Activated naive CD8-positive, alpha-beta T cell (primary cell): ENCODE measurements around the gene RESP18.
"Not testable (repeated sequence)": the region's sequence is repeated elsewhere in the genome, so short reads cannot be mapped to it uniquely, and the experiment has no call there.

Source experiments
- H3K27ac Mint-ChIP-seq: one replicate; pipeline ENCODE4 v1.8.0; 2021; ENCODE audit warnings: mixed read lengths
- H3K27me3 Mint-ChIP-seq: one replicate; pipeline ENCODE4 v1.8.0; 2021; ENCODE audit warnings: mixed read lengths
- H3K36me3 Mint-ChIP-seq: one replicate; pipeline ENCODE4 v1.8.0; 2021; ENCODE audit warnings: mixed read lengths
- H3K4me1 Mint-ChIP-seq: one replicate; pipeline ENCODE4 v1.8.0; 2021; ENCODE audit warnings: low read depth, mixed read lengths
- H3K4me3 Mint-ChIP-seq: one replicate; pipeline ENCODE4 v1.8.0; 2021; ENCODE audit warnings: mild to moderate bottlenecking, mixed read lengths
- H3K9me3 Mint-ChIP-seq: one replicate; pipeline ENCODE4 v1.8.0; 2021; ENCODE audit warnings: low read depth, mixed read lengths

RESP18 gene

DNA sequence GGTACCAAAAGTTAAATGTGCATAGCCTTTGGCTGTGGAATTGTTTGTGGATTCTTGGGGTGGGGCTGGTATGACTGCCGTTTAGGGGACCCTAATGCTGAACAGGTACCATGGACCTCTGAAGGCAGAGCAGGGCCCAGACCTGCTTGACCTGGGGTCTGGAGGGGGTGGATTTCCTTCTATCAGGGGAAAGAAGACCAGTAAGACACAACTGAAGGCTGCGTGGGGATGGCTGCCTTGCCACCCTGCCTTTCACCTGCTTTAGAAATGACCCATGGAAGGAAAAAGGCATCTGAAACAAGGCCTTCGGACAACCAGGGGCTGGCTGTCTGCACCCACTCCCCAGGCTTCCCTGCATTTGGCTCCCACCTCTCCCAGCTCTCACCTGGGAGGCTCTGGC is 17.7 kb upstream of the RESP18 start:
- Mint-ChIP-seq H3K4me1 (no peaks in the 10 kb centered on the region), H3K27ac (no peak overlapping the region), H3K9me3 (no peaks in the 10 kb centered on the region), H3K27me3 (peaks cover 20% of the 10 kb centered on the region), H3K36me3 (peaks cover 4% of the 10 kb centered on the region), H3K4me3 (no peak overlapping the region)

DNA sequence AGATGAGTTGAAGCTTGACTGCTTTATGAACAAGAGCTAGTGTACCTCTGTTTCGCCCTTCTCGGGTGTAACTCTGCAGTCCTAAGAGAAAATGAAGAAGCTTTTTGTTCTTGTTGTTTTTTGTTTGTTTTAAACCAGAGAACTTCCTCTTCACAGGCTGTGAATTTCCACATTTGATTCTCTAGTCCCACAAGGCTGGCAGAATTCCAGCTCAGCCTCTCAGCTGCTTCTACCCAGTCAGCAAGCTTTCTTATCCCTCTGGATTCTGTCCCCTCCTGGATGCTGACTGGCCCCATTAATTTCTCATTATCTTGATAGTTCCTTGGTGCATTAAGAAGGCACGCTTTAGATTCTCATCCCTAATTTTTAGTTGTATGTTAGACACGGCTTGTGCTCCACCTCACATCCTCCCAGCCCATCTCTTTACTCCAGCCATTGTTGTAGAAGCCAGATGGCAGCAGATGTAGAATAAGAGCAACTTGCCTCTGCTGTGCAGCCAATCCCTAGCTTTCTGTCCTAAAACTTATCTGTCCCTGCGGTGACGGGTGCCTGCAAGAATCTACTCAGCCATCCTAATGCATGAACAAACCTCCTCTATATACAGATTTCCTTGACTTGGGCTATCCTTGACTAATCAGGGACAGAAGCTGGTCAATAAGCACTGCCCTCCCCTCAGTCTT is 12.3 kb upstream of the RESP18 start:
- Mint-ChIP-seq H3K36me3 (peaks cover 4% of the 10 kb centered on the region), H3K9me3 (no peaks in the 10 kb centered on the region), H3K4me1 (no peaks in the 10 kb centered on the region), H3K27me3 (peaks cover 12% of the 10 kb centered on the region), H3K4me3 (no peak overlapping the region), H3K27ac (no peak overlapping the region)

DNA sequence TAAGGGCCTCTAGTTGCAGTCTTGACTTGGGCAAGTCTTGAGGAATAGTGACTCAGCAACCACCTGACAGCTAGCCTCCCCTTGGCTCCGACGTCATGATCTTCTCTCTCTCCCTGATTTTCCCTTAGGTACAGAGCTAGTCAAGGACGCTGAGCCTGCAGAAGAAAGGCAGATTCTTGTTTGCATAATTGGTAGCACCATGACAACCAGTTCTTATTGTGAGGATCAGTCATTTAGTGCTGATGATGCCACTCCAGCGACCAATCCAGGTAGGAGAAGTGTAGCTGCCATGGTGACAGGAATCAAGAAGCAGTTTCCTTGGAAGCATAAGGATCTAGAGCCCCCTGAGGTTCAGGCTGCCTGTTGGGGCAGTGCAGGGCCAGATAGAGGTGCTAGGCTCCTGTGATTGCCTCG is 2.8 kb upstream of the RESP18 start:
- Mint-ChIP-seq H3K9me3 (no peaks in the 10 kb centered on the region), H3K4me1 (peaks cover 2% of the 10 kb centered on the region), H3K4me3 (no peak overlapping the region), H3K27ac (no peak overlapping the region), H3K27me3 (peaks cover 41% of the 10 kb centered on the region), H3K36me3 (peaks cover 13% of the 10 kb centered on the region)

DNA sequence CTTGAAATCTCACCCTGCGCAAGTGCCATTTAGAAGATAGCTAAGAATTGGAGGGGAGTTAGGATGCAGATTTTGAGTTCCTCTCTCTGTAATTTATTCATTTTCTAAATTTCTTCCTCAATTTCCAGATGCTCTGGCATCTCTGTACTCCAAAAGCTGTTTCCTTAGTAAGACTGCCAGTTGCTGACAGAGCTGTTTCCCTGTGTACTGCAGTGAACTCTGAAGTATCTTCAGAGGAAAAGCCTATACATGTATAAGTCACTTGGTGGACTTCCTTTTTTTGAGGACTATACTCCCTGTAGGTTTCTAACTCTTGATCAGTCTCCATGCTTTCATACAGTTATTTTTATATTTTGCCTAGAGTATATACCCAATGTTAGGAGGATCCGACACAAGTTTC is 1.5 kb upstream of the RESP18 start:
- H3K27ac Mint-ChIP-seq: no peak overlapping the region
- H3K9me3 Mint-ChIP-seq: no peaks in the 10 kb centered on the region
- H3K36me3 Mint-ChIP-seq: peaks cover 9% of the 10 kb centered on the region
- peaks cover 2% of the 10 kb centered on the region for H3K4me1 Mint-ChIP-seq
- peaks cover 40% of the 10 kb centered on the region for H3K27me3 Mint-ChIP-seq
- H3K4me3 Mint-ChIP-seq: no peak overlapping the region

DNA sequence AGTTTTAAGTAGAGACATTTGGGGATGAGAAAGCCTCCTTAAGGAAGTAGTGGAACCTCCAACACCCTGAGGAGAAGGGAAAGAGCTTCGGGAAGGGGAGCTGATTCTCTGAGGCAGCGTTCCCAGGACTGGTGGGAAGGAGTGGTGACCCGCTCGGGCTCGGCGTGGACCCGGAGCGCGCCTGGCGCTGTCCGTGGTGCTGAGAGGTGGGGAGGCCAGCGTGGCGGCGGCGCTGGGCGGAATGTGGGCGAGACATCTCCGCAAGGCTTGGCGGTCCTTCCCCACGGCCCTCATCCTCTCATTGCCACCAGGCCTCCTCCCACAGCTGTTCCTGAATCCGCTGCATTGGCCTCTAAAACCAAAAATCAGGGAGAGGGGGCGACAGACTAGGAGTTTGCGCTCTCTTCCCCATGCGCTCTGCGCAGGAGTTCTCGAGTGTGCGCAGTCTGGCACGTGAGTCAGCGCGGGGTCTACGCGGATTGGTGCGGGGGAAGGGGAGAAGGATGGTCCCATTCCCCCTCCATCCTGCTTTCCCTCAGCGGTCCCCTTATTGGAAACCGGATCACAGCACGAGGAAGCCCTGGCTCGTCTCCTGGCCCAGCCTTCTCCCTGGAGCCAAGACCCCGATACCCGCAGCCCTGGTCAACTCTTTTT is 857 bp downstream of the RESP18 start:
- Mint-ChIP-seq H3K9me3 (no peaks in the 10 kb centered on the region), H3K4me1 (peaks cover 2% of the 10 kb centered on the region), H3K27ac (no peak overlapping the region), H3K36me3 (peaks cover 9% of the 10 kb centered on the region), H3K27me3 (peaks cover 36% of the 10 kb centered on the region), H3K4me3 (no peak overlapping the region)

DNA sequence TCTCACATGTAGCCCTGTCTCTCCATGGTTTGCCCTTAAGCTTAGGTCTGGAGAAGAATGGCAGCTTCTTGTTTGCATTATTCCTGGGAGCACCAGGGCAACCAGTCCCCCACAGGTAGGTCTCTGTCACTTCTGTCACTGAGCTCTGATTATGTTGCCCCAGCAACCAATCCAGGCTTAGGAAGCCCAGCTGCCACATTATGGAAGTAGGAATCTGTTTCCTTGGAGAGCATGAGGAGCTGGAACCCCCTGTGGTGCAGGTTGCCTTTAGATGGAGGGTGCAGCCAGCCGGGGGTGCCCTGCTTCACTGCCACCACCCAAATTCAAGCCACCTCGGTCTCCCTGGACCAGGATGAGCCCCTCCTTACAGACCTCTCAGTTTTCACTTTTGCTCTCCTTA is 4.8 kb downstream of the RESP18 start:
- Mint-ChIP-seq H3K27ac (no peak overlapping the region), H3K36me3 (peaks cover 5% of the 10 kb centered on the region), H3K4me3 (no peak overlapping the region), H3K27me3 (peaks cover 28% of the 10 kb centered on the region), H3K9me3 (no peaks in the 10 kb centered on the region), H3K4me1 (peaks cover 2% of the 10 kb centered on the region)

DNA sequence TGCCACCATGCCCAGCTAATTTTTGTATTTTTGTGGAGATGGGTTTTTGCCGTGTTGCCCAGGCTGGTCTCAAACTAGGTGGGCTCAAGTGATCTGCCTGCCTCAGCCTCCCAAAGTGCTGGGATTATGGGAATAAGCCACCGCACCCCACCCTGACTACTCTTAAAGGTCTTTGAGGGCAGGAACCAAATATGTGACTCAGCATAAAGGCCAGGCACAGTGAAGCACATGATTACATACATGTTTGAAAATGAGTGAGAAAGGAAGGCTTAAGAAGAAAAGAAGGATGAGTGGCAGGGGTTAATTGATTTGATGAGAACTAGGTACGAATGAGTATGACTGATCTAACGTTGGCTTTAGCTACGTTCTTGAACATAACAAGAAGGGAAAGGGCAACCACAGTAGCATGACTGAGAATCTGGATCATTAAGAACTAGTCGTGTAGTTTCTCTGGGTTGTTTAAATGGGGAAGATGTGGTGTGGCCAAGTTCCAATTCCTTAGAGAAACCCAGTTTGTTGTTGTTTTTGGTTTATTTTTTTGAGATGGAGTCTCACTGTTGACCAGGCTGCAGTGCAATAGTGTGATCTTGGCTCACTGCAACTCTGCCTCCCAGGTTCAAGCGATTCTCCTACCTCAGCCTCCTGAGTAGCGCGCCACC is 6.8 kb downstream of the RESP18 start:
- Mint-ChIP-seq H3K27ac (no peak overlapping the region), H3K4me3 (no peak overlapping the region), H3K27me3 (peaks cover 14% of the 10 kb centered on the region), H3K36me3 (no peaks in the 10 kb centered on the region), H3K4me1 (peaks cover 16% of the 10 kb centered on the region), H3K9me3 (no peaks in the 10 kb centered on the region)

DNA sequence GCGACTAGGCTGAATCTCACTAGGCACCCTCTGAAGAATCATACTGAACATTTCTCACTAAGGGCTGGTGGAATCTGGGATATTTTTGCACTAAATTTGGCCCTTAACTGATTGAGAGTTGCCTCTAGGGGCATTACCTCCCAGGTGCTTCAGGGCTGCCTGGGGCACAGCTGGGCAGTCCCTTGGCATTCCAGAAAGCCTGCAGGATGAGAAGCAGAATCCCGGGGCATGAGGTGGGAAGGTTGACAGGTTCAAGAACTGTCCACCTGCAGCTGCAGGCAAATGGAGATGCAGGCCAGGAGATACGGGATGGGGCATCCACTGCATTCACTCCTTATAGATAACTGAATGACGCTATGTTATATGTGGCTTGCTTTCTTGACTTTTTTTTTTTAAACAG is 7.4 kb downstream of the RESP18 start:
- H3K27ac Mint-ChIP-seq: no peak overlapping the region
- no peaks in the 10 kb centered on the region for H3K36me3 Mint-ChIP-seq
- H3K27me3 Mint-ChIP-seq: peaks cover 10% of the 10 kb centered on the region
- H3K4me3 Mint-ChIP-seq: no peak overlapping the region
- peaks cover 16% of the 10 kb centered on the region for H3K4me1 Mint-ChIP-seq
- no peaks in the 10 kb centered on the region for H3K9me3 Mint-ChIP-seq

DNA sequence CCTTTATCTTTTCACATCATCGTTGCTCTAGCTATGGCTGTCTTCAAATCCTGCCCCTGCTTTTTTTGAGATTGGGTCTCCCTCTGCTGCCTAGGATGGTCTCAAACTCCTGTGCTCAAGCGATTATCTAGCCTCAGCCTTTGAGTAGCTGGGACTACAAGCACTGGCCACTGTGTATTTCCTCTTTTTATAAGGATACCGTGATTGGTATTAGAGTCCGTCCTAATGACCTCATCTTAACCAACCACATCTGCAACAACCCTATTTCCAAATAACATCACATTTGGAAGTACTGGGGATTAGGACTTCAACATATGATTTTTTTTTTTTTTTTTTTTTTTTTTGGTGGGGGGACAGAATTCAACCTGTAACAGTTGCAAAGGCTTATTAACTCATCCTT is 9.1 kb downstream of the RESP18 start:
- Mint-ChIP-seq H3K27me3 (peaks cover 8% of the 10 kb centered on the region), H3K27ac (no peak overlapping the region), H3K4me1 (peaks cover 16% of the 10 kb centered on the region), H3K9me3 (no peaks in the 10 kb centered on the region), H3K36me3 (no peaks in the 10 kb centered on the region), H3K4me3 (no peak overlapping the region)

DNA sequence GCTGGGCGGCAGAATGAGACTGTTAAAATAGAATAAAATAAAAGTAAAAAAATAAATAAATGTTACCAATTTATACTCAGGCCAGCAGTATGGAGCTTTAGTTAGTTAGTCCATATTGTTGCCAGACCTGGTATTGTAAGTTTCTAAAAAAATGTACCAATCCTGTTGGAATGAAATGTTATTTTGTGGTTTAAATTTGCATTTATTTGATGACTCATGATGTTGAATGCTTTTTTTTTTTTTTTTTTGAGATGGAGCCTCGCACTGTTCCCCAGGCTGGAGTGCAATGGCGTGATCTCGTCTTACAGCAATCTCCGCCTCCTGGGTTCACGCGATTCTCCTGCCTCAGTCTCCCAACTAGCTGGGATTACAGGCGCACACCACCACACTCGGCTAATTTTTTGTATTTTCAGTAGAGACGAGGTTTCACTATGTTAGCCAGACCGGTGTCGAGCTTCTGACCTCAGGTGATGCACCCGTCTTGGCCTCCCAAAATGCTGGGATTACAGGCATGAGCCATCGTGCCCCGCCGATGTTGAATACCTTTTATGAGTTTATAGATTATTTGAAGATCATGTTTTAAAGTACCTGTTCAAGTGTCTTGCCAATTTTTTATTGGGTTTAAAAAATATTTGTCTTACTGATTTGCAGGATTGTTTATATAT is 17.6 kb downstream of the RESP18 start:
- peaks cover 19% of the 10 kb centered on the region for H3K27me3 Mint-ChIP-seq
- H3K4me1 Mint-ChIP-seq: peaks cover 1% of the 10 kb centered on the region
- H3K36me3 Mint-ChIP-seq: no peaks in the 10 kb centered on the region
- no peak overlapping the region for H3K27ac Mint-ChIP-seq
- no peaks in the 10 kb centered on the region for H3K9me3 Mint-ChIP-seq
- H3K4me3 Mint-ChIP-seq: no peak overlapping the region

DNA sequence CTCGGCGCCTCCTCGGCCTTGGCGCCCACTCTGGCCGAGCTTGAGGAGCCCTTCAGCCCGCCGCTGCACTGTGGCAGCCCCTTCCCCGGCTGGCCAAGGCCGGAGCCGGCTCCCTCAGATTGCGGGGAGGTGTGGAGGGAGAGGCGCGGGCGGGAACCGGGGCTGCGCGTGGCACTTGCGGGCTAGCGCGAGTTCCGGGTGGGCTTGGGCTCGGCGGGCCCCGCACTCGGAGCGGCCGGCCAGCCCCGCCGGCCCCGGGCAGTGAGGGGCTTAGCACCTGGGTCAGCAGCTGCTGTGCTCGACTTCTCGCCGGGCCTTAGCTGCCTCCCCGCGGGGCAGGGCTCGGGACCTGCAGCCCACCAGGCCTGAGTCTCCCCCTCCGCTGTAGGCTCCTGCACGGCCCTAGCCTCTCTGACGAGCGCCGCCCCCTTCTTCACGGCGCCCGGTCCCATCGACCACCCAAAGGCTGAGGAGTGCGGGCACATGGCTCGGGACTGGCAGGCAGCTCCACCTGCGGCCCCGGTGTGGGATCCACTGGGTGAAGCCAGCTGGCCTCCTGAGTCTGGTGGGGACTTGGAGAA is 19.8 kb downstream of the RESP18 start:
- H3K27me3 Mint-ChIP-seq: peaks cover 30% of the 10 kb centered on the region
- H3K36me3 Mint-ChIP-seq: not testable (repeated sequence)

DNA sequence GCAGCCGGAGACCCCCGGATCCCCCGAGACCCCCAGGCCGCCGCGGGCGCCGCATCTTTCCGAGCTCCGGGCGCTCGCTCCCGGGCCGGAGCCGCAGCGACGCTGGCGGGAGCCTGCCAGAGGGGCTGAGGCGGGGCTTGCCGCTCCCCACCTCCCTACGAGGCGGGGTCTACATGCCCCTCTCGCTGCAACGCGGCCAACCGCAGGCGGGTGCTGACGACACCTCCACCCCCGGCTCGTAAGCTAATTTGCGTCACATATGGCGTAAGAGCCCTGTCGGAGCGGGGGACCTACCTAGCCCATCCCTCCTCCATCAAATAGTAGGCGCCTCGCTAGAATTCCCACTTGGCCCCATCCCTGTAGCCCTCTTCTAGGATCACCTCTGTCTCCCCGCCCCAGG is 23.3 kb downstream of the RESP18 start, which contains the start of gene PTPRN:
Gene PTPRN, minus strand, starts transcription at position 124 of the 400 bp plus-strand sequence. Its CDS starts 69 bp downstream, at position 55.
- peaks cover 9% of the 10 kb centered on the region for H3K4me1 Mint-ChIP-seq
- H3K27me3 Mint-ChIP-seq: peaks cover 40% of the 10 kb centered on the region
- H3K9me3 Mint-ChIP-seq: no peaks in the 10 kb centered on the region
- H3K4me3 Mint-ChIP-seq: no peak within 1 kb of the TSS
- H3K27ac Mint-ChIP-seq: no peak within 1 kb of the TSS
- no peaks in the 10 kb centered on the region for H3K36me3 Mint-ChIP-seq

More for the DNA sequence above, 19.8 kb downstream of the RESP18 start:
- not testable (repeated sequence) for H3K9me3 Mint-ChIP-seq, H3K4me3 Mint-ChIP-seq, H3K27ac Mint-ChIP-seq, H3K4me1 Mint-ChIP-seq

DNA sequence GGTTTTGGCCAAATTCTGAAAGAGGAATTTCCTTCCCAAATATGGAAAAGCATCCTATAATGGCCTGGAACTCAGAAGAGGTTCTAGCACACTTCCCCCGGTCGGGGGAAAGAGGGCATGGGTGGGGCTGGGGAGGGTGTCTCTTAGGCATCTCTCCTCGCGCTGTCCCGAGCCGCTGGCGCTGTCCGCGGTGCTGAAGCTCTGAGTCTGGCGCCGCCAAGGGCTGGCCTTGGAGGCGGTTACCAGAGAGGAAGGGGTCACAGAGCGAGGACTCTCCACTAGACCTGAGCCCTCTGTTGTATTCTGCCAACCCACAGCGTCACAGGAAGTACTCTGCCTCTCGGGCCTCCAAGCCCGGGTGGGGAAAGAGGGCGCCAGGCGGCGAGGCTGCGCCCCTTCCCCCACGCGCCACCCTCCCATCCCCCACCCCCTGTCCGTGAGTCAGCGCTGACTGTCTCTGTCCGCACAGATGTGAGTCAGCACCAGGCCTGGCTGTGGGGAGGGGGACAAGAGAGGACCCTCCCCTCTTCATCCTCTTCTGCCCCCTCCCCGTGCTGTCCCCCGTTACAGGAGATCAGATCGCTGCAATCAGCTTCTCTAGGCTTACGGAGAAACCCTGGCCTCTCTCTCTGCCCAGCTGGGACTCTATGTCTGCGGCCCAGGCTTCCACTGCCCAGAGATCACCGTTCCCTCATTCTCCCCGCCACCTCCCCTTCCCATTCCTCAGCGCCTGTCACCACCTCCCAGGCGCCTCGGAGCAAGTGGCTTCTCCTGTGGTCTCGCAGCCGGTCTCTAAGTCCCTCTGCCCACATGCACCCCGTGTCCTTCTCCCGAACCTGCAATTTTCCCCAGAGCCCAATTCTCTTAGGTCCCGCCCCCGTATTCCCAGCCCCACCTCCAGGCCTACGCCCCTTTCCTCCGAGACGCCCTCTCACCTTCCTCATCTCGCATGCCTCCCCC is 24.1 kb downstream of the RESP18 start:
- Mint-ChIP-seq H3K36me3 (no peaks in the 10 kb centered on the region), H3K4me1 (peaks cover 9% of the 10 kb centered on the region), H3K9me3 (no peaks in the 10 kb centered on the region), H3K27me3 (peaks cover 39% of the 10 kb centered on the region), H3K27ac (no peak overlapping the region), H3K4me3 (no peak overlapping the region)

DNA sequence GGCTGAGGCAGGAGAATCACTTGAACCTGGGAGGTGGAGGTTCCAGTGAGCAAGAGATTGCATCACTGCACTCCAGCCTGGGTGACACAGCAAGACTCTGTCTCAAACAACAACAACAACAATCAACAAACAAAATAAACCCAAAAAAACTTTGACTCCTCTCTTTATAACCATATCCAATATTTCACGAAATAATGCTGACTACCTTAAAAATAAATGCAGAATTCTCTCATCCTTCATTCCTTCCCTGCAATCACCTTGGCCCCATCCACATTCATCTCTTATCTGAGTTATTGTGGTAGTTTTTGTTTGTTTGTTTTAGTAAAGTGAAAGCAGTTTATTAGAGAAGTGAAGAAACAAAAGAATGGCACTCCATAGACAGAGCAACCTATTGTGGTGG is 26.5 kb downstream of the RESP18 start:
- Mint-ChIP-seq H3K4me3 (no peak overlapping the region), H3K9me3 (no peaks in the 10 kb centered on the region), H3K4me1 (peaks cover 9% of the 10 kb centered on the region), H3K27ac (no peak overlapping the region), H3K36me3 (no peaks in the 10 kb centered on the region), H3K27me3 (peaks cover 32% of the 10 kb centered on the region)
